GM11168 (cell line): ENCODE data around the gene PMEPA1.

Experiments used
- in situ Hi-C: fragments of 300-500 bp; cut with MboI; formaldehyde crosslinking; loops from one replicate; pipeline ENCODE4 v1.12.0; 2022; ENCODE audit warnings: low sequenced_read_pairs; ENCODE audit not compliant: unreplicated experiment

PMEPA1 gene

DNA sequence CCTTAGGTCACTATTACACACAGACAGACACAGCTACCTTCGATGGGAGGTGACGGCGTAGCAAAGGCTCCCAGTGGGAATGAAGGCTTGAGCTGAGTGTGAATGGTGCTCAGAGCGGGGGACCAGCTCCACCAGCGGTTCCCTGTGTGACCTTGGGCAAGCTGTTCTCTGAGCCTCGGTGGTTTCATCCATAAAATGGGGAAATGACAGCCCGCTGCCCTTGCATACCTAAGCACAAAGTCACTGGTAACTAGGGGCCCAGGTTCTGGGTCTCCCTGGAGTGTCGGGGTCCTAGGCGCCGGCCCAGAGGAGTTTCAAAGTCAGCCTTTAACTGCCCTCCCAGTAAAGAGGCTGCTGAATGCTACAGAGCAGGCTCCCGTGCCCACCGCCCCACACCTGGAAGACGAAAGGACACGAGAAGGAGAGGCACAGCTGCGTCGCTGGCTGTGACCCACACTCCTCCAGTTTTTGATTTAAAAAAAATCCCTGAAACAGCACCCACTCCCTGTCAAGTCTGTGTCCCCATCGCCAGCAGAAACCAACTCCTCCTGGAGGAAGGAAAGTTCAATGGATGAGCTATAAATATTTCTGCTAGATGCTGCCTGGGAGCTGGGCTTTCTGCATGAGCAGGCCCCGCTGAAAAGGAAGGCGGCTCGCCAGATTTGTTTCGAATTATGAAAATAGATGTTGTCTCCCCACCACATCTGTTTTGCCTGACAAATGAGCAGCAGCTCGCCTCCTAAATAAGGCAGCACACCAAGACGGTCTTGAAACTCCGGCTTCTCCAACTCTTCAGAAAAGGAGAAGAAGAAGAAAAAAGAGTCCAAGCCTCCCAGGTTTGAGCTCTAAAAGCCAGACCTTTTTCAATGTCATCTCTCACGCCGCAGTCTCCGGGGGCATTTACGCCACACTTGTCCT lies 27.4 kb downstream of the PMEPA1 start:
- in situ Hi-C loops, result no loop called here

DNA sequence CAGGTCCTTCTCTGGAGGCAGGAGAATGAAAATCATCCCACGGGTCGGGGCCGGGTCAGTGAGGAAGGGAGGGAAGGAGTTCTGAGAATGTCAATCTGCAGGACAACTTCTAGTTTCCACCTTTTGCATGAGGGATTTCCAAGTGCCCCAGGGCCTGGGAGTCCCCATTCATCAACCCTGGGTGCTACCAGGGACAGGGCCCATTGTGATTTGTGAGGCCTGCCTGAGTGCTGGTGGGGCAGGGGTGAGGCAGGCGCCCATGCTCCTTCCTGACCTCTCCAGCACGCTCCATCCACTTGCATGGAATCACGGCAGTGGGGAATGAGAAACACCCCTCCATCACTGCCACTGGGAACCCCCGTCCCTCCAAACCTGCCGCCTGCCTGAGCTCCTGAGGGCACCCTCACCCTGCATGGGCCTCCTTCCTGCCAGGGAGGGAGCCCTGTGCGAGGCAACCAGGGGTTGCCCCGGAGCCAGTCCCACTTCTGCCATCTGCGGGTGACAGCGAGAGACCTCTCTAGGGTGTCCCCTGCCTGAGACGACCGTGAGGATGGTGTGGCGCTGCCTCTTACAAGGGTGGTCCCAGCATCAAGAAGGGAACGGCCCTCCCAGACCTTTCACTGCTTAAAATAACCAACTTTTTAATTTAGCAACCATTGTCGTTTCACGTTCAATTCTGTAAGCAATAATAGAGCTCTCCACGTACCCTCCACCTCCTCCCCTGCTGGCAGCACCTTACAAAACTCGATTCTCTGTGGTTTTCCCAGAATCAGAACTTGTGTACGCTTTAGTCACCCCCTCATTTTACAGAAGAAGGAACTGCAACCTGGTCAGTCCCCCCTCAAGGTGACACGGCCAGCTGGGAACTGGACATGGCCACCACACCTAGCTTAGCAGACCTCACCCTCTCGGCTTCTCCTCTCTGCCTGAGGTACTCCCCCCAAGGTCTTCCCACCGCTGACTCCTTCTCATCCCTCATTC lies 28.6 kb downstream of the PMEPA1 start:
- in situ Hi-C loops, result no loop called here

DNA sequence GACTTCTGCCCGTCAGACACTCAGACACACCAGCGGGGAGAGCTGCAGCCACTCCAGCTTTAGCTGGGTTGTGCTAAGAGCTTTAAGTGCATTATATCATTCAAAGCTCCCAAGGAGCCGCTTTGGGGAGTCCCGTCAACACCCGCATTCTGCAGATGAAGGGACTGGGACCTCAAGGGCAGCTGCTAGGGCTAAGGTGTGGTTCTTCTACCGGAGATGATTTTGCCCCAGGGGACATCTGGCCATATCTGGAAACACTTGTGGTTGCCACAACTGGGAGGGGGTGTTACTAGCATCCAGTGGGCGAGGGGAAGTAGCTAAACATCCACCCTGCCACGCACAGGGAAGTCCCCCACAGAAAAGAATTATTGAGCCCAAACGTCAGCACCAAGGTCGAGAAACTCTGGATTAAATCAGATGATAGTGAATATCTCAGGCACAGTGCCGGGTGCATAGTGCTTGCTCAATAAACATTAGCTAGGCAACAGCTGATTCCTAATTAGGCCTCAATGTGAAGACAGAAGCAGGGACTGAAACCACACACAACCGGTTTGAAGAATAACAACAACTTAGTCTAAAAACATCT lies 29.6 kb downstream of the PMEPA1 start:
- in situ Hi-C loops, result no loop called here

DNA sequence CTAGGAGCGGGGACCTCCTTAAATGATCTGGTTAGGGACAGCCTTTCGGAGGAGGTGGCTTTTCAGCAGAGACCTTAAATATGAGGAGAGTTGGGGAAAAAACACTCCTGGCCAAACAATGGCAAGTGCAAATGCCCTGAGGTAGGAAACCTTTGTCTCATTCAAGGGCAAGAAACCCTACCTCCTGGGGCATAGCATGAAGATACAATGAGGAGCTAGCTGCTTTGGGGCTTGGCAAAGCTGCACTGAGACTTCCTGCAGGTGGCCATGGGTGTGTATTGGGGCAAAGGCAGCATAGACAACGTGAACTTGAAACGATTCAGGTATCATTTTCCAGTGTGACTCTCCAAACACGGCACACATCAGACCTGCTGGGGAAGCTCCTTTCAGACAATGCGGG lies 30.7 kb downstream of the PMEPA1 start:
- in situ Hi-C loops, result no loop called here

DNA sequence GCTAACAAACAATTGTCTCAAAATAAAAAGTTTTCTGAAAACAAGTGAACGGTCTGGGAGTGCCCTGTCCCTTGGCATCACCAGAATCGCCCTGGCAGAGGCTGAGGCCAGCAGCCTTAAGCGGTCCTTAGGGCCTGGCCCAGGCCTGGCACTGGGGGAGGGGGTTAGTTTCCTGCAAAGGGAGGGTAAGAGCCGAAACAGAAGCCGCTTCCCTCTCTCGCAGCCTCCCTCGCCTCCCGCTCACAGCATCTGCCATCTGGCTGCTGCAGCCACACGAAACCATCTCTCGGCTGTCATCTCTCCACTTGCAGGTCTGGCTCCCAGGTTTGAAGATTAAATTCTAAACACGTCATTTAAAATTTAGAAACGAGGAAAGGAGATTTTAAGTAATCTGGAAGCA lies 31.5 kb downstream of the PMEPA1 start:
- in situ Hi-C loops, result no loop called here

DNA sequence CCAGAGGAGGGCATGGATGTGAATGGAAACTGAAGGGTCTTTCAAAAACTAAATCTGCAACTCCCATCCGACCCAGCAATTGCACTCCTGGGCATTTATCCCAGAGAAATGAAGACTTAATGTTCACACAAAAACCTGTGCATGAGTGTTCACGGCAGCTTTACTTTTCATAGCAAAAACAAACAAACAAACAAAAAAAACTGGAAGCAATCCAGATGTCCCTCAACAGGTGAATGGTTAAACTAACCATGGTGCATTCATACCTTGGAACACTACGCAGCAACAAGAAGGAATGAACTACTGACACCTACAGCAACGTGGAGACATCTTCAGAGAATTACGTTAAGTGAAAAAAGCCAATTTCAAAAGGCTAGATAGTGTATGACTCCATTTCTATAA lies 32.2 kb downstream of the PMEPA1 start:
- in situ Hi-C loops, result no loop called here

DNA sequence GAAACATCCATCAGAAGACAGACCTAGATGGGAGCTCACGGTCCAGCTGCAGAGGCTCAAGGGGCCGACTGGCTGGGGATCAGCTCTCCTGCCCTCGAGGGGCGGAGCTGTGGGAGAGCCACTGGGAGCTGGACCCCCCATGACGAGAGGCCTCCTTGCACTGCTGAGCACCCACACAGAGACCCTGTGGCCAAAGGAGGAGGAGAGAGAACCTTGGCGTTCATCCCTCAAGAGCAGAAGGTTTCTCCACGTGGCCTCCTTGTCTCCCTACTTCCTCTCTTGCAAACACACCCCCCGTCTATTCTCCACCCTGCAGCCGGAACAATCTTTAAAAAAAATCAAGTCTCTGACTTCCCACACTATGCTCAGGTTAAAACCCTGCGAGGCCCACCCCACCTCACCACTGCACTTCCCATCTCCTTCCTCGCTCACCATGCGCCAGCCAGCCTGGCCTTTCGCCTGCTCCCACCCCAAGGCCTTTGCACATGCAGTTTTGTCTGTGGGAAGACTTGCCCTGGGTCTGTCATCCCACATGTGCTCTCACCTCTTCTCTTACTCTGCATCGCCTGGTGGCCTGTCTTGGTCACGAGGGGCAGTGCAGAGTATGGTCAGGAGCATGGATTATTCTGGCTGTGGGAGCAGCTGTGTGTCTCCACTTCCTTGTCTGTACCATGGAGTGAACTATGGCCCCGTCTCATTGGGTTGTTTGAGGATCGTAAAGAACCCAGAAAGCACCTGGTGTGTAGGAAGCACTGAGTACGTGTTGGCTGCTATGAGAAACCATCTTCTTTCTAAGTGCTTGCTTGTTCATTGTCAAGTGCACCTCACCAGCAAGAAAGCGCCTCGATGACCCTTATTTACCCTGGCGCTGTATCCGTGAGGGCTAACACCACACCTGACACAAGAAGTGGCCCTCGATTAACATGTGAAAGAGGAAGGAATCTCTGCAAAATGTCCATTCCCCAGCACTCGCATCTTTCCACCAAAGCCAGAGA lies 32.9 kb downstream of the PMEPA1 start:
- in situ Hi-C loops, result no loop called here

DNA sequence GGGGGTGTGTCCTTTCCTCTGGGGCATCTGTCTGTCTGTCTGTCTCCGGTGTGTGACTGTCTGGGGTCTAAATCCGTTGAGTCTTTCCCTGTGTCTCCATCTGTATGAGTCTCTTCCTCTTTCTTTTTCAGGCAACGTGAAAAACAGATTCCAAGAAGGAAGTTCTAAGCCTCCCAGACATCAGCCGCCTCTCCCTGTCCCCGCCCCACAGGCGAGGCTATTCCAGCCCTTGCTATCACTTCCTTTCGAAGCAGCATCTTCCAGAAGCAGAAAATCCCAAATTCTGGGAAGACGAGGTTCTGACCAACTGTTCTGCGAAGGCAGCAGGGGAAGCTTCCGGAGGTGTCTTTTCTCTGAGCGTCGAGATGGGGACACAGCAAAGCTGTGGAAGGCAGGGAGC lies 34.0 kb downstream of the PMEPA1 start:
- in situ Hi-C loops, result no loop called here

DNA sequence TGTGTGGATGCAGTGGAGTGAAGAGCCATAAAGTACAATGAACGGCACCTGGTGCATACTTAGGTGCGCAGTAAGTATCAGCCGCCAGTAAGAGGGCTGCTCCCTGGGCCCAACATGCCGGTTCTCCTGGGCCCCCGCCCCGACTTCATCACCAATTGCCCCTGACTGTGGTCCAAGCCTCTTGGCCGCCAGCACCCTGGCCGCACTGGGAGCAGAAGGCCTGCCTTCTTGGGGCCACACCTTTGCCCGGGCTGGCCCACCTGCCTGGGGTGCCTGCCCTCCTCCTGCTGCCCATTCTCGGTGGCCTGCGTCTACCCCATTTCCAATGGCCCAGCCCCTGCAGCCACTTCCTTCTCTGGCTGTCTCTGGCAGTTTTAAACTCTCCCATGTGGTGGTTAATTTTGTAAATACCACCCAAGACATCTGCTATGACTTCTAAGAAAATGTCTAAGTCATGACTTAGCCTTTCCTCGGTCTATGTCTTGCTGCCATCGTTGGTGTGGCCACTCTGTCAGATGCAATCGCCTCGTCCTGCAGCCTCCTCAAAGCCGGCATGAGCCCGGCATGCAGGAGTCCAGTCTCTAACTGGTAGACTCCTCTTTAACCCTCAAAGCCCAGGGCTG lies 36.8 kb downstream of the PMEPA1 start:
- in situ Hi-C loops, result no loop called here

DNA sequence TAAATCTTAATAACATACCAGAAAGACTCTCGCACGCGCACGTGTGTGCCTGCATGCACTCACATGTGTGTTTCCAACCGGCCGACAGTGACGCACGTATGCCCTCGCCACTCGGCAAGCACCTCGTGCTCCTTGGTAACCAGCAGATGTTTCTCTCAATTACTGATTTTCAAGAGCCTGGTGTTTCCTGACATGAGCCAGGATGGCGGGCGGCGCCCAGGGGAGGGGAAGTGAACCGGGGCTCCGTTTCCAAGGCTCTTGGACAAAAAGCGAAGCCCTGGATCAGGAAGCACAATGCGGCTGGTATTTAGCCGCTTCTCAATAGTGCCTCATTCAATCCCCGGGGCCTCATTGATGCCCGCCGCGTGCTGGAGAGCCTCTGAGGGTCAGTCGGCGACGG lies 37.7 kb downstream of the PMEPA1 start:
- in situ Hi-C loops, result no loop called here

DNA sequence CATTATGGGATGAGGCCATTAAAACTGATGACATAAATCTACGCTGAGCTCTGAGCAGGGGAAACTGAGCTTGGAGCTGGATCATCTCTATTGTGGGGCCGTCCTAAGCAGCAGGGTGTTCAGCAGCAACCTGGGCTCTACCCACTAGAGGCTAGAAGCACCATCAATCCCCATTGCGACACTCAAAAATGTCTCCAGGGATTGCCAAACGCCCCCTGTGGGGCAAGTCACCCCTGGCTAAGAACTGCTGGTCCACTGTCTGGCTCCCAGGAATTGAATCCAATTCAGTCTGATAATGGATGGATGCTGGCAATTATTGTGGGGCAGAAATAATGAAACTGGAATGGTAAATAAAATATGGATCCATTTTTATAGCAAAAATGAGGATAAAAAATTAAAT lies 38.2 kb downstream of the PMEPA1 start:
- in situ Hi-C loops, result no loop called here

DNA sequence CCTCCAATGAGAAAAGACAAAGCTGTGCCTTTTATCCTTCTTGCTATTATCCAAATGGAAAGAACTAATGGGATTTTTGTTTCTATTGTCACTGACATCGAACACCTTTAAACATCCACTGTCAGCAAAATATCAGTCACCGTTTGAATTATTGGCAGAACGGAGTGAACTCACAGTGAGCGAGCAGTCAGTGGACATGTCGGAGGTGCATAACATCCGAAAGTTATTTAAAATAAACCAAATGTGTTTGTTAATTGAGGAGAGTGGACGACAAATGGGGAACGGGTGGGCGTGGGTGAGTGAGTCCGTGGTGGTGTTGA lies 38.8 kb downstream of the PMEPA1 start:
- in situ Hi-C loops, result no loop called here

DNA sequence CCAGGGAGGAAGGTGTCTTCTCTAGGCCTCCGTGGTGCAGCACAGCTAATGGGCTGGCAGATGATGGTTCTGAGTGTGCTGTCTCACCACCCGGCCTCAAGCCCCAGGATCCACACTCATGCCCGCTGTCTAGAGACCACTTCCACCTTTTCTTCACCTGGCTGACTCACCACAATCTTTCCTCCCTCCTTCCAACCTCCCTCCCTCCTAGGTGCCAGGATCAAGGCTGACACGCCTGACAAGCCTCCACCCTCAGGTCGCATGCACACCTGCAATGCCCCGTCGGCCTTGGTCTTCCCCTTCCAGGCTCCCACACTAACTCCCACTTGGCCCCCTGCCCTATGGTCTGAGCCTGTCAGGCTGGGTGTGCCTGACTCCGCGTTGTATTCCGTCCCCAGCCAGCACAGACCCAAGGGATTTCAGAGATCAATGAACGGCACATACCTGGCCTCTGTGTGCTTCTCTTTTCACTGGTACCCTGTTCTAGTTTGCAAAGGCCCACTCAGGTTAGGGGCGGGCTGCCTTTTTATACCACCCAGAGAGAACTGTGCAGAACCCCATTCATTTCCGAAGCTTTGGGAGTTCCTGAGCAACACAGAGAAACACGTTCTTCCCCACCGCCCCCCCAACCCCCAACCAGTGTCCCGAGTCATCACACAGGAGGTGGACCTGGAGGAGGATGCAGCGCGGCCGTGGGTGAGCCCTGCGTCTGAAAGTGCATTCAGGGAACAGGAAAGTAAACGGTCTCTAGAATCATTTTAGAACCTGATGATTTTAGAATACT lies 39.3 kb downstream of the PMEPA1 start:
- in situ Hi-C loops, result no loop called here

DNA sequence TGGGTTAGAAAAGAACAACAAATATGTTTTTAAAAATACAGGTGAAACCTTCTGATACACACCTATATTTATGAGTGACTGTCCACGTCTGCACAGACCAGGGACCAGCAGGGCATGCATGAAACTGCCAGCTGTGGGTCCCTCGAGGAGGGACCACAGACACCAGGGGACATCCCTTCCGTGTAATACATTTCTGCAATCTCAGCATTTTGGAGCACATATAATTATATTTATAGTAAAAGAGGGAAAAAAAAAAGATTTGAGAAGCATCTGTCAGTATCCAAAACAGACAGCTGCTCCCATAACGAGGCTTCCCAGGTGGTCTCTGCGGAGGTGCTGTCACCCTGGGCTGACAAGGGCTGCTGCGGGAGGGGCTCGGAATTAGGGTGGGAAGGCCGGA lies 40.2 kb downstream of the PMEPA1 start:
- in situ Hi-C loops, result no loop called here

DNA sequence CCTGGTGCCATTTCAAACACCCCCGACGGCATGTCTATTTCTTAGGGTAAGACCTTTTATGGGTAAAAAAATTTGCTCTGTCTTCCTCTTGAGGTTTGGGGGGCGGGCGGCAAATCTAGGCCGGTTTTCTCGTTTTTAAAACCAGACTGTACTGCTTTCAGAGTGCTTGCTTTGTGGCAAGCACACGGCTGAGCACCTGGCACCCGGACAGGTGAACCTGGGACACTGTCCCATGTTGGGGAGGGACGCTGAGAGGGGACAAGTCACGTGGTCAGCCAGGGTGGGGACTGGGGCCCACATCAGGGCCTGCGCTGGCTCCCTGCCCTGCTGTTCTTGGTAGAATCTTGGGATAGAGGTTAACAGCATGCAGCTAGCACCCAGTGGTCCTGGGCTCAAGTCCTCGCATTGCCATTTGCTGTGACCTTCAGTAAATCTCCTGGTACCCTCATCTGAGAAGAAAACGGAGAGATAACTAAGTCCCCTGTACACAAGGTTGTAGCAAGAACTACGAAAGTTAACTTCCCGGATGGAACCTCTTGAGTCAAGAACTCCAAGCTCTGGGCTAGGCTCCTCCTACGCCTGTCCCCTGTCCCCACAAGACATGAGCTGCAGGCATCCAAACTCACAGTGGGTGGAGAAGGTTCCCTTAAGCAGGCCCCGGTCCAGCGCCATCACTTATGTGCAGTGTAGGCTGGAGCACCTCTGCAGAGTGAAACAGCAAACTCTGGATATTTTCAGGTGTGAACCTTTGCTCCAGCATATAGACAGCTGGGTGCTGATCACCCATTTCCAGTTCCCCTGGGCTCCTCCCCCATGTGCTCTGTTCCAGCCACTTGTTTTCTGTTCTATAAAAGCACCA lies 41.7 kb downstream of the PMEPA1 start:
- in situ Hi-C loops, result no loop called here

DNA sequence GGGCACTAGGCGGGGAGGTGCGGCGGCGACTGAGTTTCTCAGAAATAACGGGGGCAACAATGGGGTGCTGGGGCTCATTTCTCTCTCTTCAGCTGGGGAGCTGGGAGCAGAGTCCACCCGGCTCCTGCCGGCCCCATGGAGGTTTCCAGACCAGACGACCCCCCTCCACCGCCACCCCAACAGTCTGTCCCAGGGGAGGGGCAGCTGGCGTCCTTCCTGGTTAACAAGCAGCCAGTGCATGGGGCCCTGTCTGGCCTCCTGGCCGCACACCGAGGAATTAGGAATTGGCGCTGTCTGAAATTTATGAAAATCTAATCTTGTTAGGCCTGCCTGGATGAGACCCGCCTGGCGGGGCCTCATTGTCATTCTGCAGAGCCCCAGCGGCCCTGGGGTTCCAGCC lies 42.4 kb downstream of the PMEPA1 start:
- in situ Hi-C loops, result no loop called here

DNA sequence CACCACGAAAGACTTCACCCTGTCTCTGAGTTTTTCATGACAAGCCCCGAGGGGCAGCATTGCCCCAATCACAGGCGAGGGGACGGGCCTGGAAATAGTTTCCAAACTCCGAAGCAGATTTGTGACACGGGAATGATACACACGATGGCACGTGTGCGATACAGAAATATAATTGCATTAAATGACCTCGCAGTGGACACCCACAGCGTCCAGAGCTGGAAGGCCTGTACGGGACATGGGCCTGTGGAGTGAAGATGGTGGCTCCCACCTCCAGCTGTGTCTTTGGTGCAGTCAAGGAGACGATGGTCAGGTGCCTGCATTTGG lies 43.0 kb downstream of the PMEPA1 start:
- in situ Hi-C loops, result no loop called here
